Measurements from ENCODE around the gene GNPTG.

The GNPTG gene

GRCh38 chr16:1363501-1364041, 11.8 kb downstream of the GNPTG start:
- in situ Hi-C loops (cut with MboI; ENCODE audit: low sequenced_read_pairs, unreplicated experiment): no loop called here
- peak; percentile 91 for DNase-seq (ENCODE audit: low spot score)
- TF ChIP-seq CTCF (IDR thresholded peaks at IDR 0.05; ENCODE audit: borderline replicate concordance, control extremely low read depth, extremely low read depth, insufficient read depth, missing control alignments): peak; percentile 91

GRCh38 chr16:1364510-1364909, 12.8 kb downstream of the GNPTG start:
- DNase-seq (ENCODE audit: low spot score): no peak
- in situ Hi-C loops (cut with MboI; ENCODE audit: low sequenced_read_pairs, unreplicated experiment): no loop called here
- TF ChIP-seq CTCF (IDR thresholded peaks at IDR 0.05; ENCODE audit: borderline replicate concordance, control extremely low read depth, extremely low read depth, insufficient read depth, missing control alignments): no peak

- TF ChIP-seq CTCF (IDR thresholded peaks at IDR 0.05; ENCODE audit: borderline replicate concordance, control extremely low read depth, extremely low read depth, insufficient read depth, missing control alignments): no peak
- no peak for DNase-seq (ENCODE audit: low spot score)
- in situ Hi-C loops (cut with MboI; ENCODE audit: low sequenced_read_pairs, unreplicated experiment): no loop called here
These were observed 14.5 kb downstream of the GNPTG start for GRCh38 chr16:1366060-1366711.

GRCh38 chr16:1366712-1367299, 15.1 kb downstream of the GNPTG start:
- TF ChIP-seq CTCF (IDR thresholded peaks at IDR 0.05; ENCODE audit: borderline replicate concordance, control extremely low read depth, extremely low read depth, insufficient read depth, missing control alignments): no peak
- DNase-seq (ENCODE audit: low spot score): no peak
- in situ Hi-C loops (cut with MboI; ENCODE audit: low sequenced_read_pairs, unreplicated experiment): no loop called here

- no peak for DNase-seq (ENCODE audit: low spot score)
- in situ Hi-C loops (cut with MboI; ENCODE audit: low sequenced_read_pairs, unreplicated experiment): no loop called here
- TF ChIP-seq CTCF (IDR thresholded peaks at IDR 0.05; ENCODE audit: borderline replicate concordance, control extremely low read depth, extremely low read depth, insufficient read depth, missing control alignments): no peak
These were observed 15.9 kb downstream of the GNPTG start for GRCh38 chr16:1367486-1368174.

- no peak for DNase-seq (ENCODE audit: low spot score)
- in situ Hi-C loops (cut with MboI; ENCODE audit: low sequenced_read_pairs, unreplicated experiment): no loop called here
- no peak for TF ChIP-seq CTCF (IDR thresholded peaks at IDR 0.05; ENCODE audit: borderline replicate concordance, control extremely low read depth, extremely low read depth, insufficient read depth, missing control alignments)
These were observed 19.6 kb downstream of the GNPTG start for GRCh38 chr16:1371054-1371978.

Measured in GM13976 (cell line).